Activated CD8-positive, alpha-beta memory T cell treated with anti-CD3 and anti-CD28 coated beads, Interleukin-2, amount 50 U/mL, for 1 hour (primary cell): Measurements from ENCODE around the gene IGSF6.
"Not testable (repeated sequence)": the region's sequence is repeated elsewhere in the genome, so short reads cannot be mapped to it uniquely, and the experiment has no call there.

Source experiments
- DNase-seq: peaks from one replicate; pipeline ENCODE4 v3.0.0-alpha.2; 2020; ENCODE audit errors: extremely low read depth

The IGSF6 gene

DNA sequence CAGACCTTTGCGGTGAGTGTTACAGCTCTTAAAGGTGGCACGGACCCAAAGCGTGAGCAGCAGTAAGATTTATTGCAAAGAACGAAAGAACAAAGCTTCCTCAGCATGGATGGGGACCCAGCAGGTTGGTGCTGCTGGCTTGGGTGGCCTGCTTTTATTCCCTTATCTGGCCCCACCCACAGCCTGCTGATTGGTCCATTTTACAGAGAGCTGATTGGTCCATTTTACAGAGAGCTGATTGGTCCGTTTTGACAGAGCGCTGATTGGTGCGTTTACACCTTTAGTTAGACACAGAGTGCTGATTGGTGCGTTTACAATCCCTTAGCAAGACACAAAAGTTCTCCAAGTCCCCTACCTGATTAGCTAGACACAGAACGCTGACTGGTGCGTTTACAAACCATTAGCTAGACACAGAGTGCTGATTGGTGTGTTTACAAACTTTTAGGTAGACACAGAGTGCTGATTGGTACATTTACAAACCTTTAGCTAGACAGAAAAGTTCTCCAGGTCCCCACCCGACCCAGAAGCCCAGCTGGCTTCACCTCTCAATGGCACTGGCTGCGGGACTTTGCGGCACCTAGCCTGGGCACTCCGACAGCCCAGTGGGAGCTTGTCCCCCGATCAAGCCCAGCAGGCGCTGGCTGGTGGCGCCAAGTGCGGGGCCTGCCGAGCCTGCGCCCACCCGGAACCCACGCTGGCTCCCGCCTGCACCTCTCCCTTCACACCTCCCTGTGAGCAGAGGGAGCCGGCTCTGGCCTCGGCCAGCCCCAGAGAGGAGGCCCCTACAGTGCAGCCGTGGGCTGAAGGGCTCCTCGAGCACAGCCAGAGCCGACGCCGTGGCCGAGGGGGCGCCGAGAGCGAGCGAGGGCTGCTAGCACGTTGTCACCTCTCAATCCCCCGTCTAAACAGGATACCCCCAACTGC is 22.5 kb downstream of the IGSF6 start:
- not testable (repeated sequence) for DNase-seq

DNA sequence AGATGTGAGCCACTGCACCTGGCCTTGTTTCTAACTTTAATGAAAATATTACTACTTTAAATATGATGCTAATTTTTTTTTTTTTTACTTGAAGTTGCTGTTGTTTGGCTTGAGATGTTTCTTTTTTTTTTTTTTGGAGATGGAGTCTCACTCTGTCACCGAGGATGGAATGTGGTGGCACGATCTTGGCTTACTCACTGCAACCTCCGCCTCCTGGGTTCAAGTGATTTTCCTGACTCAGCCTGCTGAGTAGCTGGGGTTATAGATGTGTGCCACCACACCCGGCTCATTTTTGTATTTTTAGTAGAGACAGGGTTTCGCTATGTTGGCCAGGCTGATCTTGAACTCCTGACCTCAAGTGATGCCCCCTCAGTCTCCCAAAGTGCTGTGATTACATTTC is 23.6 kb downstream of the IGSF6 start:
- DNase-seq = no peak

DNA sequence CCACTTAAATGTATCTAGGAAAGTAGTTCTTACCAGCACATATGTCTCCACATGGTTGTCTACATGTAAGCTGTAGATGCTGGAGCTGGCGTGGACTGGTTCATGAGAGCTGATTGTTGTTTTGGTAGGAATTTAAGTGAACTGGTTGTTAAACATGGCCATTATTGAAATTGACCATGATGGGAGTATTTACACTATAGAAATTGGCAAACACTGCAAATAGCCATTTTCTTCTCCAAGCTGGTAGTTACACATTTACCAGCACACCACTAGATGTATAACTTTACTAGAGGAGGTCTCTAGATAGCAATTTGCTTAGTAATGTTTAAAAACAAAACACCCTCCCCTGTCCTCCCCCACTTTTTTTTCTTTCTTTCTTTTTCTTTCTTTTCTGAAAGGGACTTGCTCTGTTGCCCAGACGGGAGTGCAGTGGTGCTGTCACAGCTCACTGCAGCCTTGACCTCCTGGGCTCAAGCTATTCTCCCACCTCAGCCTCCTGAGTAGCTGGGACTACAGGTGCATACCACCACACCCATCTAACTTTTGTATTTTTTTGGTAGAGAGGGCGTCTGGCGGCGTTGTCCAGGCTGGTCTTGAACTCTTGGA is 24.2 kb downstream of the IGSF6 start:
- DNase-seq = no peak

DNA sequence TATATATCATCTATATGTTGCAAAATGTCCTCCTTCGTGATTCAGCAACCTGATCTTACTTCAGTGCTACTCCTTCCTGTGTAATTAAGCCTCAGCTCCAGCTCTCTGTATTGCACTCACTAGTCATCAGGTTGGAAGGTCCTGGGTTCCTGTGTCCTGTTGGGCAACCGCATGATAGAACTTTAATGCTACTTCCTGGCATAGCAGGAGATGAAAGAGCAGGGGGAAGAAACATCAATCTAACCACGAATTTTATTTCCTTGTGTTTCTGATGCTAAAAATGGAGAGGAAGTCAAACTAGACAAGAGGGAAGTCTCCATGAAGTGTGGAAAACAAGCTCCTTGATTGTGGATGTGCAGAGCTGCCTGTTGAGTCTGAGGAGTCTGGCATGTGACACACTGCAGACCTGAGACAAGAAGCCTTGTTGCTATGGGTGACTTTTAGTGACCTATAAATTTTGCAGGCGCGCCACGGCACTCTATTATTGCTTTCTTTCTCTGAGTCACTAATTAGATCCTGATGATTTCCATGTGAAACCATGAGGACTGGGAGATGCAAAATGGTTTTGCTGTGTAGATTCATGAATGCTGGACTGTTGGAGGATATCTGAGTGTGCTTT is 25.6 kb downstream of the IGSF6 start:
- no peak for DNase-seq

DNA sequence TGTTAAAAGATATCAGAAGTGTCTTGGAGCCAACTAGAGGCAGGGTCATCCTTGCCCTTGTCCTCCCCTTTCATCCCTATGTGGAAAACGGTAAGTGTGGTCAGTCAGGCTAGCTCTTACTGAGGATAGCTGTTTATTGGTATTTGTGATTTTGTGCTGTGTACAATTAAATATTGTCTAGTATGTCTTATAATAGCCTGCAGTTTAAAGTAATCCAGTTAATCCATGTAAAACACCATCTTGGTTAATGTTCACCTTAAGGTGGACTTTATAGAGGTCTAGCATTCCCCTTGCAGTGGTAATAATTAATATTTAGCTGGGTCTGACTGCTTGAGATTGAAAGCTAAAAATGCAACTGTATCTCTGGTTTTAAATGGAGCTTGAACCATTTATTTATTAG is 27.4 kb downstream of the IGSF6 start:
- no peak for DNase-seq

DNA sequence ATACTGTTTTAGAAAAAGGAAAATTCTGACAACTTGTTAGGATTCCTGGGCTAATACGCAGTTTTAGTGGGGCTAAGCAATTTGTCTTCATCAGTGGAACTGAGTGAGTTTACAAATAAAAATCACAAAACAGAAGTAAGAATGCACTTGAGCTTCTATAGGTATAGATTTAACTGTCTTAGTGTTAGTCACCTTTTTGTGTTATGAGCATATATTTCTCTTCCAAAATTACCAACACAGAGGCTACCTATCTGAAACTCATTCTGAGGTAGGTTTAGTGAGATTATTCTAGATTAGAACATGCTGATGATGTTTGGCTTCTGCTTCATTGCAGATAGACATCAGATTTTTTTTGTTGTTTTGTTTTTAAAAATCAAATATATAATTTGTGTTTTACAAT is 29.9 kb downstream of the IGSF6 start:
- no peak for DNase-seq

DNA sequence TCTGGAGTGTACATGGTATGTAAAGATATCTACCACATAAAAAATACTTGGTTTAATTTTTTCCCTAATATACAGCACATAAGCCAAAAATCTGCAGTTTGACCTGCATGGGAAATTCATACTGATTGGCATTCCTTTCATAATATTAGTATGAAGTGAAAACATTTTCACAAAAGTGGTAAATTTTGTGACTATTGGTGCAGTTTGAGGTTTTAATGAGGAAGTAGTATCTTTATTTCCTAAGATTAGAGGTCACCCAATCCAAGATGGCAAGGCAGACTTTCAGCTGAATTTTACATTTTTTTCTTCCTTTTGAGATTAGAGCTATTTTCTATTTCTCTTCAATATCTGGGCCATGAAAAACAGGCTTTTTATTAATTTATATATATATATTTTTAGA is 31.8 kb downstream of the IGSF6 start:
- DNase-seq = no peak

DNA sequence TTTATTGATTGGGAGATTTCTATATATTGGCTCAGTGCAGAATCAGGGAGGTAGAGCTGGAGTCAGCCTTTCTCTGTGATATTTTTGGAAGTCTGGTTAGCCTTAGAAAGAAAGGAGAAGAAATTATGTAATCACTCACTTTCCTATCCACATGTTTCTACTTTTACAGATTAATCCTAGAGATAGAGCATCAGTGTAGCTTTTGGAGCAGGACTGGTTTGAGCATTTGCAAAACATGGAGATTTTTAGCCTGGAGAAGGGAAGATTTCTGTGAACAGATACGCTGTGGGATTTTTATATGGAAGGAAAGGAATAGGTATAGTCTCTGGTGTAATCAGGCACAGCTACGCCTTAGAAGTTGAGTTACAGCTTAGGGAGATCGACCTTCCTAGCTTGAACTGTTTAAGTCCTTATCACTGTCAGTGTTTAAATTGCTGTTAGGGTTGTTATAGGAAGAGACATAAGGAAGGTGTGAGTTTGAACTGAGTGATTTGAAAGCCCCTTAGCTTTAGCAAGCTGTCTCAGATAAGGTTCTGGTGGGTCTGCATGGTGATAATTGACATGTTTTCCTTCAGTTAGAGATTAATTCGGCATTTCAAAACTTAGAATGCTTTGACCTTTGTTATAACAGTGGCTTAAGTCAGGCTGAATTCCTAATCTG is 32.5 kb downstream of the IGSF6 start:
- DNase-seq = no peak

DNA sequence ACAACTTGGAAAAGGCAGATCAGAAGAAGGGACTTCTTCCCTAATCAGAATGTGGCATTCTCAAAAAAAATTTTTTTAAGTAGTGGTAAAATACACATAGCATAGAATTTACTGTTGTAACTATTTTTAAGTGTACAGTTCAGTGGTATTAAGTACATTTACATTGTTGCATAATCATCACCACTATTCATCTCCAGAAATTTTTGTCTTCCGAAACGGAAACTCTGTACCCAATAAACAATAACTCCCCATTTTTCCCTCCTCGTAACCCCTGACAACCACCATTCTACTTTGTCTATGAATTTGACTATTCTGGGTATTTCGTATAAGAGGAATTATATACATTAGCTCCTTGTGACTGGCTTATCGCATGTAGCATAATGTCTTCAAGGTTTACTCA is 34.1 kb downstream of the IGSF6 start:
- no peak for DNase-seq

DNA sequence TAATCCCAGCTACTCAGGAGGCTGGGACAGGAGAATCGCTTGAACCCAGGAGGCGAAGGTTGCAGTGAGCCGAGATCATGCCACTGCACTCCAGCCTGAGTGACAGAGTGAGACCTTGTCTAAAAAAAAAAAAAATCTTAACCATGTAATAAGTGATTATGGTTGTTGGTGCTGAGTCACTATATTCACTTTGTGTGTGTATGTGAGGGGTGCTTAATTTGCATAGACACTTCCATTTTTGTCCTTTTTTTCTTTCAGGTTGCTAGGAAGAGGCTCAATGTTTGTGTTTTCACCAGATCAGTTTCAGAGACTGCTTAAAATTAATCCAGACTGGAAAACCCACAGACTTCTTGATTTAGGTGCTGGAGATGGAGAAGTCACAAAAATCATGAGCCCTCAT is 34.8 kb downstream of the IGSF6 start:
- DNase-seq = no peak

DNA sequence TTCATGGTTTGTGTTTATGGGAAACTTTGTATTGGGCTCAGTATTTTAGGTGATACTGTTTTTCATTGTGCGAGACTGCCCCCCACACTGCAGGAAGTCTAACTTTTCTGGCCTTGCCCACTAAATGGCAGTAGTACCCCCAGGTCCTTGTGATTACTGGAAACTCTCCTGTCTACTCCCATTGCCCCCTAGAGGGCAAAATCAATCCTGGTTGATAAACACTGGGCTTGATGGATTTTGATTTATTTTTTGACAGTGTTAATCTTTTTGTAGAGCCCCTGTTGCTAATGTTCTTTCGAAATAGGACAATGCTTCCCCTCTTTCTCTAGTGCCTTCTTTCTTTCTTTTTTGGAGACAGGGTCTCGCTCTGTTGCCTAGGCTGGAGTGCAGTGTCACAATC is 37.5 kb downstream of the IGSF6 start:
- DNase-seq = no peak

DNA sequence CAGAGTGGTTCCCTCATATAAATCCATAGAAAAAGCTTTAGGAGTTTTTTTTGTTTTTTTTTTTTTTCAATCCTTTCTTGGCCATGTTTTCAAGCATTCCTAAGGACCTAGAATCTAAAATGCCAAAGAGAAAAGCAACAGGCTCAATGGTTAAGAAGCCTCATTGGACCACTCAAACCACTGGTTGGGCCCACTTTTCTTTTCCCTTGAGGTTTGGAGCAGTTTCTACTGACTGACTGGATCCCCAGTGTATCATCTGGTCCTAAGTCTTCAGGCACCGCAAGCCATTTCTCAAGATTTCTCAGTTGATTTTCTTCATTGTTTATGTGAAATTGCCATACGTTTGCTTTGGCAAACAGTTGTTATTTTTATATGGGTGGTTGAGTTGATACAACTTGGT is 38.6 kb downstream of the IGSF6 start:
- DNase-seq = no peak

DNA sequence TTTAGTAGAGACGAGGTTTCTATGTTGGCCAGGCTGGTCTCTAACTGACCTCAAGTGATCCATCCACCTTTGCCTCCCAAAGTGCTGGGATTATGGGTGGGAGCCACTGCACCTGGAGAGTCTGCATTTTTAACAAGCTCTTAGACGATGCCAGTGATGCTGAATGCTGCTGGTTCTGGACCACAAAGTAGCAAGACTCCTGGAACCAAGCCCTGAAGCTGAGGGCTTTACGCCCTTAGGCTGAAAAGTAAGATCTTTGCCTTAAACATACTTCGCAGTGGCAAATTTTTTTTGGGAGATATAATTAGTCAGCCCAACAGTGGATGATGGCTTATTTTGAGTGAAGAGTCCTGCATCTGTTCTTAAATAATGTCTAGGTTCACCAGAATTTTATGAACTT is 39.0 kb downstream of the IGSF6 start:
- no peak for DNase-seq

DNA sequence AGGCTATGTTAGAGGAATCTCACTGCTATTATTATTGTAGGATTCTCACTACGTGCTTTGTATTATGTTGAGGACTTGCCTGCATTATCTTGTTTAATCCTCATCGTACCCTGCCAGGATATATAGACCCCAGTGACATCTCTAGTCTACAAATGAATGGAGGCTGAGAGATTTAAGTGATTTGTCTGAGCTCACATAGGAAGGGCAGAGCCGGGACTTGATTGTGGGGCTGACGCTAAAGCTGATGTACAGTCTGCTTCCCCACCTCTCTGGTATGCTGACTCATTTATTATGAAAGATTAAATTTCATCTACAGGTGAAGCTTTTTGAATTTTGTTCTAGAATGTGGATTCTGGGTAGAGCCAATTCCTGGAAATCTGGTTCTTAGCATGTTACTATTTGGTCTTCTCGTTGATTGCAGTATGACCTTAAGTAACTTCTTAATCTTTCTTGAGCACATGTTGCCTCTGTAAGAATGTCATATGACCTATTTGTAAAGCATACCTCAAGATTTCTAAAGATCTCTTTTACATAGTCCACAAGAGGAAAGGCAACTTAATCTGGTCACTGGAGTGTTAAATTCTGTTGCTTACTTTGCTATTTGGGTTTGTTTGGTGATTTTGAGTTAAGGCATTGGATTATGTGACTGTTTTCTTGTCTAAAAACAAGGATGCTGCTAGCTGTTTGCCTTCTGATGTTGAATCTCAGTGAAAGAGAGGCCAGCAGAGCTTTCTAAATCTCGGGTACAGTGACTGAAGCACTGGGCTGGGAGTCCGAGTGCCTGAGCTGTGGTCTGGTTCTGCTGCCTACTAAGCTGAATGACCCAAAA is 40.6 kb downstream of the IGSF6 start:
- DNase-seq = no peak

DNA sequence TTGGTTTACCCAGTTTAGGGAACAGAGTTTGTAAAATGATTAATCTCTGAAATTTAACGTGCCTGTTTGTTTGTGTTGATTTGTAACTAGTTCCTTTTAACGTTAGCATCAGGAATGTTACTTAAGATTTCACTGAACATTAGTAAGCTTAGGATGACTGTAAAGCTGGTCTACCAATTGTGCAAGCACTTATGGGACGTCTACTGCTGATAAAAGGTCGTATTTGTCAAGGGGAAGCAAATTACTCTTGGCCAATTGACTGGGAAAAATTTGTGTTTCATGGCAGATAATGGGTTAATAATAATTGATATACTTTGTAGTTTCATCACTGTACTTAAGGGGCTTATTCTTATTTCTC is 41.2 kb downstream of the IGSF6 start:
- no peak for DNase-seq

DNA sequence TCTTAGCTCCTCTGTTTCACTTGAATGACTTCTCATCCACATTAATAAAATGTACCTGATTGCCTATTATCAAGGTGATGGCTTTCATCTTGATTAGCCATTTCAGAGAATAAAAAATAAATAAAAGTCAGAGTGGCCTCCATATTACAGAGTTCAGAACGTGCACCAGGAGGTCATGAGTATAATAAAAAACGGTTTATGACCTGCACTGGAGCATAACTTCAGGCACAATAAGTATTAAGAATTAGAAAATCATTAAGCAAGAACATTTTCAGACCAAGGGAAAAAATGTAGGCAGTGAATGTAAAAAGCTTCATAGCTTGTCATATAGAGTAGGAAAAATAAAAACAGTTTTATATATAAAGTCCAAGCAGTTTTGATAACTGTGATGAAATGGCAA is 41.6 kb downstream of the IGSF6 start:
- DNase-seq = no peak

DNA sequence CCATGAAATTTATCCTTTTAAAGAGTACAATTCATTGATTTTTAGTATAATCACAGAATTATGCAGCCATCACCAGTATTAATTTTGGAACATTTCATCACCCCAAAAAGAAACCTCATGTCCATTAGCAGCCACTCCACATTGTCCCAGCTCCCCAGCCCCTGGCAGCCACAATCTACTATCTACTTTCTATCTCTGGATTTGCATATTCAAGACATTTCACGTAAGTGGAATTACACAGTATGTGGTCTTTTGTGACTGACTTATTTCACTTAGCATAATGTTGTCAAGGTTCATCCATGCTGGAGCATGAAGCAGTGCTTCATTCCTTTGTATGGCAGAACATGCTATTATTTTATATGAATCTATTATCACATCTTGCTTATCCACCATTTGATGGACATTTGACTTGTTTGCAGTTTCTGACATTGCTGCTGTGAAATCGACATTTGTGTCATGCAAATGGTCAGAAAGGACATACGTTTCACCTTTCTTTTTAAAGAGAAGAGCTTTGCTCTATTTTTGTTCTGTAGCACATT is 42.3 kb downstream of the IGSF6 start:
- no peak for DNase-seq

DNA sequence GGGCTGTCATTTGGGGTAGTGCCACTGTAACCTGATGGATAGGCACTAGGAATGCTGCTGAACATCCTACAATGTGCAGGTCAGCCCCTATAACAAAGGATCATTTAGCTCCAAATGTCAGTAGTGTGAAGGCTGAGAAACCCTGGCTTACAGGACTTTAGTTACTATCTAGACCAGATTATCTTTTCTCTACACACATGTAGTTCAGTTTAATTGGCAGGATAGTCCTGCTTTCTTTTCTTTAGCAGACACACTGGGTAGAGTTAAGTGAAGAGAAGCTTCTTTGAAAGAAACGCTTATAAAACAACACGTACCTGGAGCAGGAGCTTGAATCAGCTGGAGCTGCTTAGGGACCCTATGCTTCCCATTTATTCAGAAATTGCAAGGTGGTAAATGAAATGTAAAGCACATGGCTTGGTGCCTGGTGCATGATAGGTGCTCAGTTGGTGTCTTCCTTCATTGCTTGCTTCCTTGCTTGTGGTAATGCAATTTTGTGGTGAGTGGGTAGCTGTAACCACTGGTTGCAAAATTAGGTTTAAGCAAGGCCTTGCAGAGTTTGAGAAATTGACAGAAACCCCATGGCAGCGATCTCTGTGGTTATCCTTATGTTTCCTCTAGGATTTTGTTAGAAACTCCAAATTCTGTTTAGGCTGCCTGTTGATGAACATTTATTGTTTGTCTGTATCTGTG is 43.6 kb downstream of the IGSF6 start:
- DNase-seq = no peak

DNA sequence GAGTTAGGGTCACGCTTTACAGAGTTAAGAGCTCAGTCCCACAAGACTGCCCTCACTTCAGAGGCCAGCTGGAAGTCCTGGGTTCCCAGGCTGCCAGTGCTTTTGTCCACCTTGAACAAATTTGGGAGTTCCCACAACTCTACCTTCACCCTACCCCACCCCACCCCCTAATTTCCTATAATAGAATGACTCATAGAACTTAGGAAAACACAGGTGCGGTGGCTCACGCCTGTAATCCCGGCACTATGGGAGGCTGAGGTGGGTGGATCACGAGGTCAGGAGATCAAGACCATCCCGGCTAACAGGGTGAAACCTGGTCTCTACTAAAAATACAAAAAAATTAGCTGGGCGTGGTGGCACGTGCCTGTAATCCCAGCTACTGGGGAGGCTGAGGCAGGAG is 46.6 kb downstream of the IGSF6 start:
- DNase-seq = not testable (repeated sequence)

DNA sequence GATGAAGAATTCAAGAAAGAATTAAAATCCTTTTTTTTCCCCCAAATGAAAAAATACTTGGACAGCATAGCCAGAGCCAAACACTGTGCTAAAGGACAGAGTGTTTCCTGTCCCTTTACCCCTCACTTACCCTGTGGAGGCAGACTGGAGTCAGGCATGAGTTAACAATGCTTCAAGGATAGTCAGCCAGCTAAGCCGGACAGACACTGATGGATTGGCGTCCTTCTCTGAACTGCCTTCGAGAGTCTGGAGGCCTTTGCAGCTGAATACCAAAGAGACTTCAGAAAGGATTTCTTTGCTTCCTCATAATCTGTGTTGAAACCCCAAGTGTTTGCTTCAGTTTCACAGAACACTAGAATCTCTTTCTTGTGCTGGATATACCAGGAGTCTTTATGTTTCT is 48.5 kb downstream of the IGSF6 start:
- no peak for DNase-seq

DNA sequence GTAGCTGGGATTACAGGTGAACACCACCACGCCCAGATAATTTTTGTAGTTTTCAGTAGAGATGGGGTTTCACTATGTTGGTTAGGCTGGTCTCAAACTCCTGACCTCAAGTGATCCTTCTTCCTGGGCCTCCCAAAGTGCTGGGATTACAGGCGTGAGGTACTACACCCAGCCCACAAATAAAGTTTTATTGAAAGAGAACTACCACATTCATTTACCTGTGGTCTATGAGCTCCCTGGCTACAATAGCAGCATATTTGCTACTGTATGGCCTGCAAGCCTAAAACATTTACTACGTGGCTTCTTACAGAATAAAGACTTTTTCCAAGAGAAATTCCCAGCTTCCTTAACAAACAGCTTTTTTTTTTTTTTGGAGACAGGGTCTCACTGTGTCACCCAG is 49.6 kb downstream of the IGSF6 start:
- DNase-seq = no peak
